GM23338 (cell line): ENCODE measurements around the gene HEATR1. TPM values are rescaled to one million over a fixed set of nuclear protein-coding genes. Genes with fewer than 3 reads are reported as not detected.

ENCODE experiments used
- ATAC-seq: fragments of 200-7000 bp; cut with Tn5 transposase; 3 replicates; pipeline ENCODE4 v1.9.1; 2020
- DNase-seq: peaks from one replicate; pipeline ENCODE4 v3.0.0-alpha.2; 2015; ENCODE audit warnings: low spot score
- H2AFZ ChIP-seq: fragments of 200-600 bp; sonication (generic); 2 replicates; pipeline ENCODE4 v1.8.0; 2016; ENCODE audit warnings: antibody characterized with exemption, mild to moderate bottlenecking, moderate library complexity
- H3F3A ChIP-seq: fragments of 200-600 bp; sonication (generic); replicated peaks from 2 replicates; pipeline ENCODE4 v1.8.0; 2017; ENCODE audit warnings: antibody characterized with exemption, mixed run types, low read depth
- H3K27ac ChIP-seq: fragments of 200-600 bp; sonication (generic); 2 replicates; pipeline ENCODE4 v1.6.1; 2016; ENCODE audit warnings: low read depth
- H3K27me3 ChIP-seq: fragments of 200-600 bp; sonication (generic); 2 replicates; pipeline ENCODE4 v1.8.0; 2016; ENCODE audit warnings: mild to moderate bottlenecking, mixed run types, moderate library complexity; ENCODE audit not compliant: insufficient read depth
- H3K36me3 ChIP-seq: fragments of 200-600 bp; sonication (generic); 2 replicates; pipeline ENCODE4 v1.8.0; 2016; ENCODE audit warnings: mild to moderate bottlenecking; ENCODE audit not compliant: insufficient read depth
- H3K4me1 ChIP-seq: fragments of 200-600 bp; sonication (generic); 2 replicates; pipeline ENCODE4 v1.8.0; 2016; ENCODE audit warnings: mild to moderate bottlenecking, moderate library complexity; ENCODE audit not compliant: insufficient read depth
- H3K4me2 ChIP-seq: fragments of 200-600 bp; sonication (generic); 2 replicates; pipeline ENCODE4 v1.7.1; 2017; ENCODE audit warnings: mixed run types
- H3K4me3 ChIP-seq: fragments of 200-600 bp; sonication (generic); 2 replicates; pipeline ENCODE4 v1.6.1; 2016; ENCODE audit warnings: mixed run types
- H3K79me2 ChIP-seq: fragments of 200-600 bp; sonication (generic); replicated peaks from 2 replicates; pipeline ENCODE4 v1.8.0; 2017; ENCODE audit warnings: mild to moderate bottlenecking; ENCODE audit not compliant: insufficient read depth
- H3K9me2 ChIP-seq: fragments of 200-600 bp; sonication (generic); 2 replicates; pipeline ENCODE4 v1.8.0; 2017; ENCODE audit not compliant: insufficient read depth
- H4K20me1 ChIP-seq: fragments of 200-600 bp; sonication (generic); replicated peaks from 2 replicates; pipeline ENCODE4 v1.8.0; 2017; ENCODE audit warnings: mild to moderate bottlenecking; ENCODE audit not compliant: insufficient read depth
- H3K27ac Mint-ChIP-seq: 2 replicates; pipeline ENCODE4 v1.8.0; 2020; ENCODE audit warnings: inconsistent platforms, mild to moderate bottlenecking, moderate library complexity, mixed read lengths
- H3K27me3 Mint-ChIP-seq: 3 replicates; pipeline ENCODE4 v1.8.0; 2022; ENCODE audit warnings: low read depth, mild to moderate bottlenecking, moderate library complexity, mixed read lengths, inconsistent platforms; ENCODE audit not compliant: insufficient read depth, poor library complexity
- H3K36me3 Mint-ChIP-seq: 3 replicates; pipeline ENCODE4 v1.8.0; 2021; ENCODE audit warnings: low read depth, mild to moderate bottlenecking, inconsistent platforms, moderate library complexity, mixed read lengths
- H3K4me1 Mint-ChIP-seq: 3 replicates; pipeline ENCODE4 v1.8.0; 2020; ENCODE audit warnings: mild to moderate bottlenecking, inconsistent platforms, mixed read lengths
- H3K4me3 Mint-ChIP-seq: 3 replicates; pipeline ENCODE4 v1.8.0; 2021; ENCODE audit warnings: moderate library complexity, mild to moderate bottlenecking, inconsistent platforms, mixed read lengths
- H3K9me3 Mint-ChIP-seq: 3 replicates; pipeline ENCODE4 v1.8.0; 2020; ENCODE audit warnings: moderate library complexity, mild to moderate bottlenecking, inconsistent platforms, mixed read lengths
- CREB1 ChIP-seq: fragments of 250-450 bp; sonication (Bioruptor Pico); IDR thresholded peaks from 2 replicates; pipeline ENCODE4 v1.5.0; 2020; ENCODE audit warnings: low read depth, mild to moderate bottlenecking, moderate library complexity
- EZH2 ChIP-seq: fragments of 200-600 bp; sonication (generic); IDR thresholded peaks from one replicate; pipeline ENCODE4 v1.8.0; 2017; ENCODE audit warnings: antibody characterized with exemption, mild to moderate bottlenecking, low read depth; ENCODE audit not compliant: unreplicated experiment
- EZH2phosphoT487 ChIP-seq: fragments of 200-600 bp; sonication (generic); IDR thresholded peaks from one replicate; pipeline ENCODE4 v1.8.1; 2018; ENCODE audit warnings: antibody characterized with exemption; ENCODE audit not compliant: unreplicated experiment
- JUNB ChIP-seq: IDR thresholded peaks from one replicate; pipeline ENCODE4 v1.6.1; 2016; ENCODE audit warnings: antibody characterized with exemption; ENCODE audit not compliant: unreplicated experiment
- POLR2AphosphoS5 ChIP-seq: IDR thresholded peaks from 2 replicates; pipeline ENCODE4 v1.6.1; 2016; ENCODE audit warnings: antibody characterized with exemption, low read depth
- long read RNA-seq: library from polyadenylated mRNA; unstranded; transcript quantifications from one replicate; pipeline ENCODE4 v2.0.0, GENCODE V29; 2020; ENCODE audit not compliant: unreplicated experiment
- polyA plus RNA-seq: library from polyadenylated mRNA; unstranded; fragments of >200 nt; fragmentation: Nextera tagmentation; extraction: Ambion mirVana; gene quantifications from 2 replicates; pipeline ENCODE4 v1.2.1, GENCODE V29; 2016
- total RNA-seq: library from RNA; depleted of rRNA; stranded (reverse); fragments of >200 nt; shearing (Covaris generic); gene quantifications from 2 replicates; pipeline ENCODE4 v1.2.3, GENCODE V29; 2014; rRNA removed
- TF ChIP-seq, protein P1 (sequence below): fragments of 250-450 bp; sonication (Bioruptor Pico); IDR thresholded peaks from 2 replicates; pipeline ENCODE4 v1.5.0; 2020; ENCODE audit warnings: mild to moderate bottlenecking, moderate library complexity
- TF ChIP-seq, protein P2 (sequence below): IDR thresholded peaks from one replicate; pipeline ENCODE4 v1.6.1; 2018; ENCODE audit warnings: antibody characterized with exemption; ENCODE audit not compliant: unreplicated experiment
- TF ChIP-seq, protein P3 (sequence below): IDR thresholded peaks from 2 replicates; pipeline ENCODE4 v1.6.1; 2016; ENCODE audit warnings: antibody characterized with exemption

The HEATR1 gene, protein sequence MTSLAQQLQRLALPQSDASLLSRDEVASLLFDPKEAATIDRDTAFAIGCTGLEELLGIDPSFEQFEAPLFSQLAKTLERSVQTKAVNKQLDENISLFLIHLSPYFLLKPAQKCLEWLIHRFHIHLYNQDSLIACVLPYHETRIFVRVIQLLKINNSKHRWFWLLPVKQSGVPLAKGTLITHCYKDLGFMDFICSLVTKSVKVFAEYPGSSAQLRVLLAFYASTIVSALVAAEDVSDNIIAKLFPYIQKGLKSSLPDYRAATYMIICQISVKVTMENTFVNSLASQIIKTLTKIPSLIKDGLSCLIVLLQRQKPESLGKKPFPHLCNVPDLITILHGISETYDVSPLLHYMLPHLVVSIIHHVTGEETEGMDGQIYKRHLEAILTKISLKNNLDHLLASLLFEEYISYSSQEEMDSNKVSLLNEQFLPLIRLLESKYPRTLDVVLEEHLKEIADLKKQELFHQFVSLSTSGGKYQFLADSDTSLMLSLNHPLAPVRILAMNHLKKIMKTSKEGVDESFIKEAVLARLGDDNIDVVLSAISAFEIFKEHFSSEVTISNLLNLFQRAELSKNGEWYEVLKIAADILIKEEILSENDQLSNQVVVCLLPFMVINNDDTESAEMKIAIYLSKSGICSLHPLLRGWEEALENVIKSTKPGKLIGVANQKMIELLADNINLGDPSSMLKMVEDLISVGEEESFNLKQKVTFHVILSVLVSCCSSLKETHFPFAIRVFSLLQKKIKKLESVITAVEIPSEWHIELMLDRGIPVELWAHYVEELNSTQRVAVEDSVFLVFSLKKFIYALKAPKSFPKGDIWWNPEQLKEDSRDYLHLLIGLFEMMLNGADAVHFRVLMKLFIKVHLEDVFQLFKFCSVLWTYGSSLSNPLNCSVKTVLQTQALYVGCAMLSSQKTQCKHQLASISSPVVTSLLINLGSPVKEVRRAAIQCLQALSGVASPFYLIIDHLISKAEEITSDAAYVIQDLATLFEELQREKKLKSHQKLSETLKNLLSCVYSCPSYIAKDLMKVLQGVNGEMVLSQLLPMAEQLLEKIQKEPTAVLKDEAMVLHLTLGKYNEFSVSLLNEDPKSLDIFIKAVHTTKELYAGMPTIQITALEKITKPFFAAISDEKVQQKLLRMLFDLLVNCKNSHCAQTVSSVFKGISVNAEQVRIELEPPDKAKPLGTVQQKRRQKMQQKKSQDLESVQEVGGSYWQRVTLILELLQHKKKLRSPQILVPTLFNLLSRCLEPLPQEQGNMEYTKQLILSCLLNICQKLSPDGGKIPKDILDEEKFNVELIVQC (N-terminal part only)
- 78.9 and 81.1 TPM in 2 replicates for total RNA-seq
- 13.2 and 17.2 TPM in 2 replicates for polyA plus RNA-seq
- long read RNA-seq, partial matches to known transcripts: 7 of 7 reads
- long read RNA-seq, other reads (novel, unspliced or antisense): 0 of 7 reads

- Histone ChIP-seq H3K27ac (peak within 1 kb of the TSS; percentile 83), H3F3A (no peaks in the 10 kb centered on the region), H3K27me3 (no peaks in the 10 kb centered on the region), H2AFZ (peak within 1 kb of the TSS; percentile 92), H3K4me2 (peak within 1 kb of the TSS; percentile 98), H3K36me3 (peaks cover 15% of the 10 kb centered on the region), H3K9me2 (no peaks in the 10 kb centered on the region), H4K20me1 (peaks cover 5% of the 10 kb centered on the region; the same call in 1 of the 2 replicates), H3K4me1 (peaks cover 12% of the 10 kb centered on the region), H3K4me3 (peak within 1 kb of the TSS; percentile 67), H3K79me2 (peaks cover 49% of the 10 kb centered on the region)
- H3K27ac Mint-ChIP-seq: peak within 1 kb of the TSS; percentile 93
- DNase-seq: peak; percentile 98
- ATAC-seq: peak; percentile 97
- H3K27me3 Mint-ChIP-seq: peaks cover 8% of the 10 kb centered on the region
- H3K4me1 Mint-ChIP-seq: peaks cover 14% of the 10 kb centered on the region
- H3K4me3 Mint-ChIP-seq: peak within 1 kb of the TSS; percentile 98
- TF ChIP-seq, protein P1, sequence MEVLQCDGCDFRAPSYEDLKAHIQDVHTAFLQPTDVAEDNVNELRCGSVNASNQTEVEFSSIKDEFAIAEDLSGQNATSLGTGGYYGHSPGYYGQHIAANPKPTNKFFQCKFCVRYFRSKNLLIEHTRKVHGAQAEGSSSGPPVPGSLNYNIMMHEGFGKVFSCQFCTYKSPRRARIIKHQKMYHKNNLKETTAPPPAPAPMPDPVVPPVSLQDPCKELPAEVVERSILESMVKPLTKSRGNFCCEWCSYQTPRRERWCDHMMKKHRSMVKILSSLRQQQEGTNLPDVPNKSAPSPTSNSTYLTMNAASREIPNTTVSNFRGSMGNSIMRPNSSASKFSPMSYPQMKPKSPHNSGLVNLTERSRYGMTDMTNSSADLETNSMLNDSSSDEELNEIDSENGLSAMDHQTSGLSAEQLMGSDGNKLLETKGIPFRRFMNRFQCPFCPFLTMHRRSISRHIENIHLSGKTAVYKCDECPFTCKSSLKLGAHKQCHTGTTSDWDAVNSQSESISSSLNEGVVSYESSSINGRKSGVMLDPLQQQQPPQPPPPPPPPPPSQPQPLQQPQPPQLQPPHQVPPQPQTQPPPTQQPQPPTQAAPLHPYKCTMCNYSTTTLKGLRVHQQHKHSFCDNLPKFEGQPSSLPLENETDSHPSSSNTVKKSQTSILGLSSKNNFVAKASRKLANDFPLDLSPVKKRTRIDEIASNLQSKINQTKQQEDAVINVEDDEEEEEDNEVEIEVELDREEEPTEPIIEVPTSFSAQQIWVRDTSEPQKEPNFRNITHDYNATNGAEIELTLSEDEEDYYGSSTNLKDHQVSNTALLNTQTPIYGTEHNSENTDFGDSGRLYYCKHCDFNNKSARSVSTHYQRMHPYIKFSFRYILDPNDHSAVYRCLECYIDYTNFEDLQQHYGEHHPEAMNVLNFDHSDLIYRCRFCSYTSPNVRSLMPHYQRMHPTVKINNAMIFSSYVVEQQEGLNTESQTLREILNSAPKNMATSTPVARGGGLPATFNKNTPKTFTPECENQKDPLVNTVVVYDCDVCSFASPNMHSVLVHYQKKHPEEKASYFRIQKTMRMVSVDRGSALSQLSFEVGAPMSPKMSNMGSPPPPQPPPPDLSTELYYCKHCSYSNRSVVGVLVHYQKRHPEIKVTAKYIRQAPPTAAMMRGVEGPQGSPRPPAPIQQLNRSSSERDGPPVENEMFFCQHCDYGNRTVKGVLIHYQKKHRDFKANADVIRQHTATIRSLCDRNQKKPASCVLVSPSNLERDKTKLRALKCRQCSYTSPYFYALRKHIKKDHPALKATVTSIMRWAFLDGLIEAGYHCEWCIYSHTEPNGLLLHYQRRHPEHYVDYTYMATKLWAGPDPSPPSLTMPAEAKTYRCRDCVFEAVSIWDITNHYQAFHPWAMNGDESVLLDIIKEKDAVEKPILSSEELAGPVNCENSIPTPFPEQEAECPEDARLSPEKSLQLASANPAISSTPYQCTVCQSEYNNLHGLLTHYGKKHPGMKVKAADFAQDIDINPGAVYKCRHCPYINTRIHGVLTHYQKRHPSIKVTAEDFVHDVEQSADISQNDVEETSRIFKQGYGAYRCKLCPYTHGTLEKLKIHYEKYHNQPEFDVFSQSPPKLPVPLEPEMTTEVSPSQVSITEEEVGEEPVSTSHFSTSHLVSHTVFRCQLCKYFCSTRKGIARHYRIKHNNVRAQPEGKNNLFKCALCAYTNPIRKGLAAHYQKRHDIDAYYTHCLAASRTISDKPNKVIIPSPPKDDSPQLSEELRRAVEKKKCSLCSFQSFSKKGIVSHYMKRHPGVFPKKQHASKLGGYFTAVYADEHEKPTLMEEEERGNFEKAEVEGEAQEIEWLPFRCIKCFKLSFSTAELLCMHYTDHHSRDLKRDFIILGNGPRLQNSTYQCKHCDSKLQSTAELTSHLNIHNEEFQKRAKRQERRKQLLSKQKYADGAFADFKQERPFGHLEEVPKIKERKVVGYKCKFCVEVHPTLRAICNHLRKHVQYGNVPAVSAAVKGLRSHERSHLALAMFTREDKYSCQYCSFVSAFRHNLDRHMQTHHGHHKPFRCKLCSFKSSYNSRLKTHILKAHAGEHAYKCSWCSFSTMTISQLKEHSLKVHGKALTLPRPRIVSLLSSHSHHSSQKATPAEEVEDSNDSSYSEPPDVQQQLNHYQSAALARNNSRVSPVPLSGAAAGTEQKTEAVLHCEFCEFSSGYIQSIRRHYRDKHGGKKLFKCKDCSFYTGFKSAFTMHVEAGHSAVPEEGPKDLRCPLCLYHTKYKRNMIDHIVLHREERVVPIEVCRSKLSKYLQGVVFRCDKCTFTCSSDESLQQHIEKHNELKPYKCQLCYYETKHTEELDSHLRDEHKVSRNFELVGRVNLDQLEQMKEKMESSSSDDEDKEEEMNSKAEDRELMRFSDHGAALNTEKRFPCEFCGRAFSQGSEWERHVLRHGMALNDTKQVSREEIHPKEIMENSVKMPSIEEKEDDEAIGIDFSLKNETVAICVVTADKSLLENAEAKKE (CRISPR knock-in tag): no peak
- TF ChIP-seq EZH2phosphoT487: no peak
- no peak for TF ChIP-seq JUNB
- TF ChIP-seq, protein P2, sequence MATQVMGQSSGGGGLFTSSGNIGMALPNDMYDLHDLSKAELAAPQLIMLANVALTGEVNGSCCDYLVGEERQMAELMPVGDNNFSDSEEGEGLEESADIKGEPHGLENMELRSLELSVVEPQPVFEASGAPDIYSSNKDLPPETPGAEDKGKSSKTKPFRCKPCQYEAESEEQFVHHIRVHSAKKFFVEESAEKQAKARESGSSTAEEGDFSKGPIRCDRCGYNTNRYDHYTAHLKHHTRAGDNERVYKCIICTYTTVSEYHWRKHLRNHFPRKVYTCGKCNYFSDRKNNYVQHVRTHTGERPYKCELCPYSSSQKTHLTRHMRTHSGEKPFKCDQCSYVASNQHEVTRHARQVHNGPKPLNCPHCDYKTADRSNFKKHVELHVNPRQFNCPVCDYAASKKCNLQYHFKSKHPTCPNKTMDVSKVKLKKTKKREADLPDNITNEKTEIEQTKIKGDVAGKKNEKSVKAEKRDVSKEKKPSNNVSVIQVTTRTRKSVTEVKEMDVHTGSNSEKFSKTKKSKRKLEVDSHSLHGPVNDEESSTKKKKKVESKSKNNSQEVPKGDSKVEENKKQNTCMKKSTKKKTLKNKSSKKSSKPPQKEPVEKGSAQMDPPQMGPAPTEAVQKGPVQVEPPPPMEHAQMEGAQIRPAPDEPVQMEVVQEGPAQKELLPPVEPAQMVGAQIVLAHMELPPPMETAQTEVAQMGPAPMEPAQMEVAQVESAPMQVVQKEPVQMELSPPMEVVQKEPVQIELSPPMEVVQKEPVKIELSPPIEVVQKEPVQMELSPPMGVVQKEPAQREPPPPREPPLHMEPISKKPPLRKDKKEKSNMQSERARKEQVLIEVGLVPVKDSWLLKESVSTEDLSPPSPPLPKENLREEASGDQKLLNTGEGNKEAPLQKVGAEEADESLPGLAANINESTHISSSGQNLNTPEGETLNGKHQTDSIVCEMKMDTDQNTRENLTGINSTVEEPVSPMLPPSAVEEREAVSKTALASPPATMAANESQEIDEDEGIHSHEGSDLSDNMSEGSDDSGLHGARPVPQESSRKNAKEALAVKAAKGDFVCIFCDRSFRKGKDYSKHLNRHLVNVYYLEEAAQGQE: no peak
- TF ChIP-seq, protein P3, sequence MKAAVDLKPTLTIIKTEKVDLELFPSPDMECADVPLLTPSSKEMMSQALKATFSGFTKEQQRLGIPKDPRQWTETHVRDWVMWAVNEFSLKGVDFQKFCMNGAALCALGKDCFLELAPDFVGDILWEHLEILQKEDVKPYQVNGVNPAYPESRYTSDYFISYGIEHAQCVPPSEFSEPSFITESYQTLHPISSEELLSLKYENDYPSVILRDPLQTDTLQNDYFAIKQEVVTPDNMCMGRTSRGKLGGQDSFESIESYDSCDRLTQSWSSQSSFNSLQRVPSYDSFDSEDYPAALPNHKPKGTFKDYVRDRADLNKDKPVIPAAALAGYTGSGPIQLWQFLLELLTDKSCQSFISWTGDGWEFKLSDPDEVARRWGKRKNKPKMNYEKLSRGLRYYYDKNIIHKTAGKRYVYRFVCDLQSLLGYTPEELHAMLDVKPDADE: peak; percentile 79
- TF ChIP-seq POLR2AphosphoS5: peak; percentile 90
- peak; percentile 56 for TF ChIP-seq CREB1 (CRISPR knock-in tag)
- no peak for TF ChIP-seq EZH2
- no peaks in the 10 kb centered on the region for H3K9me3 Mint-ChIP-seq
- H3K36me3 Mint-ChIP-seq: peaks cover 33% of the 10 kb centered on the region; the same call in 2 of the 3 replicates
Observed at GRCh38 chr1:236603991-236604904, at the start of gene HEATR1. TSS of gene HEATR1 (minus strand) at chr1:236604516. CDS start at chr1:236604095, 421 bp downstream.
